Measurements from ENCODE around the gene PTPN14.

The PTPN14 gene

DNA sequence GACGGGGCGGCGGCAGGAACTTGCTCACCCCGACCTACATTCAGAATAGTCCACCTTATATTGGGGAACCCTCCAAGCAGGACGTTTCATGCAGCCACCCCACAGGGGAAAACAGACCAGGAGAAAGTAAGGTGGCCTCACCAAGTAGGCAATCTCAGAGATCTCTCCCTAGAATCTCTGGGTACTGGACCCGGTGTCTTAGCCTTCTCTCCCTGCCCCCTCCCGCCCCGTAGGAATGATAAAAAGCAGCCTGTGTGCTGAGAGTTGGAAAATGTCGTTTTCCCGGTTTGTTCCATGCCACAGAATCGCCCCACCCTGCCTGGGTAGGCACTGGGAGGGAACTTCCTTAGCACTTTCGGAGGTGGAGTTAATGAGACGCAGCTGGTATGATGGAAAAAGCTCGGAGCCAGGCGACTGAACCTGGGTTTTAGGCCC, 789 bp upstream of the PTPN14 start:
- in situ Hi-C loops (cut with MboI; ENCODE audit: low sequenced_read_pairs, unreplicated experiment), result no loop called here
- no peak for TF ChIP-seq CTCF (IDR thresholded peaks at IDR 0.05; ENCODE audit: borderline replicate concordance, control extremely low read depth, extremely low read depth, insufficient read depth, missing control alignments)
- peak; percentile 39 for DNase-seq (ENCODE audit: low spot score)

DNA sequence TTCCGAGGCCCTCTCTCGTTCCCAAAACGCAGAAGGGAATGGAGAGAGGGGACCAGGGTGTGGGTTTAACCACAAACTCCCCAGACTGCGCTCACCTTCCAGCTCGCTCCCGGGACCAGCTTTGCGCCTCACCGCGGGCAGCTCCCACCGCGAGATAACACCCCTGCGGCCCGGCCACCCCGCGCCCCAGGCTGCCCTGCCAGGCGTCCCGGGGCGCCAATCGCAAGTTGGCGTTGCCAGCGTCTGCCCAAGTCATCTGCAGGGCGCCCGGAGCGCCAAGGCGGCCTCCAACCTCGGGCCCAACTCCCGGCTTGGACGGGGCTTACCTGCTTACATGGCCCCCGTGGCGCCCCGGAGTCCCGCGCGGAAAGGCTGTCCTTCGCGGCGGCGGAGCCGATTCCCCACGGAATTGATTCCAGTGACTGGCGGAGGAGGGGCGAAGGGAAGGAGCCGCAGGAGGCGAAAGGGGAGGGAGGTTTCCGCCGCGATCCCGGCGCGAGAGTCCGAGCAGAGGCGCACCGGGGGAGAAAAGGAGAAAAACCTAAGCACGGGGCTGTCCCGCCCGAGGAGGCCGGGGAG, 456 bp downstream of the PTPN14 start:
- in situ Hi-C loops (cut with MboI; ENCODE audit: low sequenced_read_pairs, unreplicated experiment), result no loop called here
- DNase-seq (ENCODE audit: low spot score), result peak; percentile 32
- TF ChIP-seq CTCF (IDR thresholded peaks at IDR 0.05; ENCODE audit: borderline replicate concordance, control extremely low read depth, extremely low read depth, insufficient read depth, missing control alignments), result no peak

DNA sequence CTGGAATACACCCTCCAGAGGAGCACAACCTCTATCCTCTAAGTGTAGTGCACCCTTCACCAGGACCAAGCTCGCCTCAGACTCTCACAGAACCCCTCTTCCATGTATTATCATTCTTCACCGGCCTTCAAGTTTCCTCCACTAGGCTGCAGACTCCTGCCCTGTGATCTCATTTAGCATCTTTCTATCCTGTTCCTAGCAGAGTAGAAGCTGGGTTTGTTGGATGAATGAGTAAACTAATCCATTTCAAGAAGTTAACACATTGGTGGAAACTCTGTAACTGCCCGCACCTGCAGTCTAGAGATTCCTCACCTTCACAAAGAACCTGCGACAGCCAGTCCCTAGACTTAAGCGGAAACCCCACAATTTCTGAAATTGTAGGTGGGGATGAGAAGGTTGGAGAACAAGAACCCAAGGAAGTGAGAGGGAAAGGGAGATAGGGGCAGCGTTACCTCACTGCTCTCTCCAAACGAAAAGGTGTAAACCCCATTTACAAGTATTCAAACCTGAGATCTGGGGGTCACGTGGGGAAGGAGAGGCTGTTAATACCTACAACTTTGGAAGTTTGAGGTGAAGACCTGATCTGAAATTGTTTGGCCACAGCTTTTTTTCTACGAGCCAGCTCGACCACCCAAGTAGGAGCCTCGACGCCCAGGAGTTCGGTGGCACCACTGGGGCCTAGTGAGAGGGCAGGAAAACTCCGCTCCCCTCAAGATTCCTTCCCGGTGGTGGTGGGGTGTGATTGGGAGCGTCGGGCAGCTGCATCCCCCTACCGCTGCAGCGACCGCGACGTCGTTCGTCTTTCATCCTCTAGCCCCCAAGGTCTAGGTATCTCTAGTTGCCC, 1.2 kb downstream of the PTPN14 start:
- in situ Hi-C loops (cut with MboI; ENCODE audit: low sequenced_read_pairs, unreplicated experiment), result no loop called here
- no peak for DNase-seq (ENCODE audit: low spot score)
- no peak for TF ChIP-seq CTCF (IDR thresholded peaks at IDR 0.05; ENCODE audit: borderline replicate concordance, control extremely low read depth, extremely low read depth, insufficient read depth, missing control alignments)

DNA sequence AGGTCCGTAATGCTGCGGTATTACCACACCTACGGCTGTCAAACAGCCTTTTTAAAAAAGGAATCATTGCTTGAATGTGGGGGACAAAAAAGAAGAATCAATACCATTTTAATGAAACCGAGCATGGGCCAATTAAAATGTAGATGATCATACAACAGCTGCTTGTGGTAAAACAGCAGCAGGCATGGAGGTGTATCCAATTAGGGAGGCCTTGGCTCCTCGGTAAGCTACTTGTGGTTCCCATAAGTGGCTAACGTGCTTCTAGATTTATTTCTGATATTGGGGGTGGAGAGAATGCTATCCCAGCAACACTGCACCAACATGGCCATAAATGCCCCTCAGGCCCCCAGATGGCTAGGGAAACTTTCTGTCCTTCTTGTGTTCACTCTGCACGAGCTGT, 1.8 kb downstream of the PTPN14 start:
- no peak for DNase-seq (ENCODE audit: low spot score)
- in situ Hi-C loops (cut with MboI; ENCODE audit: low sequenced_read_pairs, unreplicated experiment), result no loop called here
- no peak for TF ChIP-seq CTCF (IDR thresholded peaks at IDR 0.05; ENCODE audit: borderline replicate concordance, control extremely low read depth, extremely low read depth, insufficient read depth, missing control alignments)

GRCh38 chr1:214548988-214549387, 2.4 kb downstream of the PTPN14 start:
- DNase-seq (ENCODE audit: low spot score), result no peak
- no peak for TF ChIP-seq CTCF (IDR thresholded peaks at IDR 0.05; ENCODE audit: borderline replicate concordance, control extremely low read depth, extremely low read depth, insufficient read depth, missing control alignments)

DNA sequence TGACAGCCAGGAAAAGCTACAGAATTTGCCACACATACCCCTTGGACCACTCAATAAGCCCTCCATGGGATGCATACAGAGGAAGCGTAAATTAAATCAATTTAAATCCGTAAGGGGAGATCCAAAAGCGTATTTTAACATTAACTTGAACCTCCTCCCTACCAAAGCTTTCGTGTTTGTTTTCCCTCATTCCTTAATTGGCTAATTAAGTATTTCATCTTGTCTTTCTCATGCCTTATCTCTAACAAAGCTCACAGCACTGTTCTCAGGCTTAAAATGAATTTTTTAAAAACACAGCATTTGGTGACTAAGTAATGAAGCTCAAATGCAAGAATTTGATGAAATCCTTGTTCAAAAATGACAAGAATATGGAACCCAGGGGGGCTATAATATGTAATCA, 3.1 kb downstream of the PTPN14 start:
- DNase-seq (ENCODE audit: low spot score), result no peak
- no peak for TF ChIP-seq CTCF (IDR thresholded peaks at IDR 0.05; ENCODE audit: borderline replicate concordance, control extremely low read depth, extremely low read depth, insufficient read depth, missing control alignments)
- in situ Hi-C loops (cut with MboI; ENCODE audit: low sequenced_read_pairs, unreplicated experiment), result no loop called here

More at GRCh38 chr1:214548988-214549387, 2.4 kb downstream of the PTPN14 start:
- in situ Hi-C loops (cut with MboI; ENCODE audit: low sequenced_read_pairs, unreplicated experiment), result no loop called here
